GM12865 (cell line): Measurements from ENCODE around the gene BCO1.

ENCODE experiments used
- DNase-seq: peaks from one replicate; pipeline ENCODE4 v3.0.0; 2010; ENCODE audit warnings: low read depth
- H3K4me3 ChIP-seq: 2 replicates; pipeline ENCODE4 v1.5.1; 2011; ENCODE audit warnings: mild to moderate bottlenecking, low read depth, low read length, control low read depth
- TF ChIP-seq, protein P1 (sequence below): IDR thresholded peaks from 2 replicates; pipeline ENCODE4 v1.5.1; 2011; ENCODE audit warnings: low read length, control low read depth, low read depth, inconsistent platforms; ENCODE audit not compliant: insufficient read depth; ENCODE audit errors: missing control alignments

BCO1 gene

DNA sequence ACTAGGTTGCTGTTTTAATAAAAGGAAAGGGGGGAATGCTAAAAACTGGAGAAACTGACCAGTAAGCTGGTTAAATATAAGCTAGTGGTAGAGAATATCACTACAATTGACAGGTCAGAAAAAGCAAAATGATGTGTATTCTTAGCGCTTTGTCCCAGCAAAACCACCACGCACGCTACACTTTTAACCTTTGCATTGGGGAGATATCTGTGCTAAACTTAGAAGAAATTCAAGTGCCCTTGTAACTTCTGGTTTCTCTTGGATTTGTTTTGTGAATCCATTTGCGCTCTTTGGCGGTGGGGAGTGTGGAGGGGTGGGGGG lies 77.6 kb downstream of the BCO1 start:
- H3K4me3 ChIP-seq, result peak overlapping the region; percentile 100
- DNase-seq, result no peak
- TF ChIP-seq, protein P1, sequence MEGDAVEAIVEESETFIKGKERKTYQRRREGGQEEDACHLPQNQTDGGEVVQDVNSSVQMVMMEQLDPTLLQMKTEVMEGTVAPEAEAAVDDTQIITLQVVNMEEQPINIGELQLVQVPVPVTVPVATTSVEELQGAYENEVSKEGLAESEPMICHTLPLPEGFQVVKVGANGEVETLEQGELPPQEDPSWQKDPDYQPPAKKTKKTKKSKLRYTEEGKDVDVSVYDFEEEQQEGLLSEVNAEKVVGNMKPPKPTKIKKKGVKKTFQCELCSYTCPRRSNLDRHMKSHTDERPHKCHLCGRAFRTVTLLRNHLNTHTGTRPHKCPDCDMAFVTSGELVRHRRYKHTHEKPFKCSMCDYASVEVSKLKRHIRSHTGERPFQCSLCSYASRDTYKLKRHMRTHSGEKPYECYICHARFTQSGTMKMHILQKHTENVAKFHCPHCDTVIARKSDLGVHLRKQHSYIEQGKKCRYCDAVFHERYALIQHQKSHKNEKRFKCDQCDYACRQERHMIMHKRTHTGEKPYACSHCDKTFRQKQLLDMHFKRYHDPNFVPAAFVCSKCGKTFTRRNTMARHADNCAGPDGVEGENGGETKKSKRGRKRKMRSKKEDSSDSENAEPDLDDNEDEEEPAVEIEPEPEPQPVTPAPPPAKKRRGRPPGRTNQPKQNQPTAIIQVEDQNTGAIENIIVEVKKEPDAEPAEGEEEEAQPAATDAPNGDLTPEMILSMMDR, result no peak

DNA sequence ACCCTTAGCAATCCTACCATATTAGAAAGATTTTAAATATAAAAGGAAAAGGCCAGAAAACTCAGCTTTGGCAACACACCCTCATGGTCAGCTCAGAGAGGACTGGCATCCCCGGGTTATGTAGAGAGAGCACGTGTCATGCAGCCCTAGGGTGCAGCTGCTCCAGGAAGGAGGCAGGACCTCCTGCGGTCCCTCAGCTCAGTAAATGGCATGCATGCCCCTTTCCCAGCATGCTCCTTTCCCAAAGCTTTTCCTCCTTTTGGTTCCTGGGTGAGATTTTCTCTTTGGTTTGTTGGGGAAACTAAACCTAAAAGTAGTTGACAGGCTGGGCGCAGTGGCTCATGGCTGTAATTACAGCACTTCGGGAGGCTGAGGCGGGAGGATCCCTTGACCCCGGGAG lies 80.2 kb downstream of the BCO1 start:
- no peak overlapping the region for H3K4me3 ChIP-seq
- TF ChIP-seq, protein P1, result no peak
- DNase-seq, result no peak

DNA sequence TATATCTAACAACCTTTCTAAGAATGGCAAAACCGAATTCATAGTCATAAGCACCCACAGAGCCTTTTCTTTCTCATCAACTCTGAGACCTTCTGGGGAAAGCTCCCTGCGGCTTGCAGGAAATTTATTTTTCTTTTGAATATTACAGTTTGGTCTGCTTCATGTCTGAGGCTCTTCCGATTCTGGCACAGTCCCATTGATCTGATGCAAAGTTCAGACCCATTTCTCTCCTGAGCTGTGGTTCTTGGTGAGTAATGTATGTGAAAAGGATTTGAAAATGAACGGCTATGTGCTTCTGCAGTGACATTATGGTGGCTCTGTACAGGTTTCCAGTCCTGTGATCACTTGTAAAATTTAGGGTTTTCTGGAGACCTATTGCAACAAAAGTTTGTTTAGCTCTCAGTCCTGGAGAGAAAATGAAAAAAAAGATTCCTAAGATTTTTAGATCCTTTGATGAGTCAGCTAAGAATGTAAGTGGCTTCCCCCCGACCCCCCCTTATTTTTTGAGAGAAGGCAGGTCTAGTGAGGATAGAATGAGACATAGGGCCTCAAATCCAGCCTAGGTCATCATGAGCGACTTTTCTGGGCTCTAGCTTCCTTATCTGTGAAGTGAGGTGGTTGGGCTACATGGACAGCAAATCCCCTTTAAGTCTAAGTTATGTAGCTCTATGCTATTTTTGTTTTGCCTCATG lies 80.9 kb downstream of the BCO1 start:
- TF ChIP-seq, protein P1, result no peak
- no peak for DNase-seq
- no peak overlapping the region for H3K4me3 ChIP-seq

DNA sequence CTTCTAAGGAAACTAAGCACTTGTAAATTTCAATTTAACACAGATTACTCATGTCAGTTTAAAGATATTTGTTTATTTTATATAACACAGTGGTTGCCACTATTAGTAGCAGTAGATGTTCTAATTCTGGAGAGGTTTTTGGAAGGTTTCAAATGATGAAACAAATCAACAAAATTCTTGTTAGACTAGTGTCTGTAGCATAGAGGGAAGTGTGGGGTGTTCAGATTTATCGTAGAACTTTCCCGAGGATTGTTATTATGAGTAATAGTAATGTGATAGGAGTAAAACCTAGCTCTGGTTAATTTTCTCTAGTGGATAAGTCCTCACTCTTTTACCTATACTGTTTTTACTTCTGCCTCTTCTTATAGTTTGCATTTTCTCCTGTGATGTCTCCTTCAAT lies 82.5 kb downstream of the BCO1 start:
- TF ChIP-seq, protein P1, result no peak
- no peak for DNase-seq
- H3K4me3 ChIP-seq, result no peak overlapping the region

DNA sequence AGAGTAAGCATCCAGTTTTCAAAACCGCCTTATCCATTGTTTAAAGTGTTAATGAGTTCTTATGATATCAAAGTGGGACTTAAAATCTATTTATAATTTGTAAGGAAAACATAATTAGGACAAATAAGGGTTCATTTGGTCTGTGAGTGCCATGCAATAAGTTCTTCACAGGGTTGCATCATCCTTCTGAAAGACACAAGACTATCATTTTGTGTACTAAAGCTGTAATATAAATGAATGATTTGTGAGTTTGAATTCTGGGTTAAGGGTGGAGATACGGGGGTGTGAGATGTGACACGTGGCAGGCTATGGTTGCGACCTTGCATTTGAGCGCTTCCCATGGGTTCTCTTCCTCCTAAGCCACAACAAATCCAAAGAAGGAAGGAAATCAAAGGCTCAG lies 83.0 kb downstream of the BCO1 start:
- no peak overlapping the region for H3K4me3 ChIP-seq
- DNase-seq, result no peak
- TF ChIP-seq, protein P1, result no peak

DNA sequence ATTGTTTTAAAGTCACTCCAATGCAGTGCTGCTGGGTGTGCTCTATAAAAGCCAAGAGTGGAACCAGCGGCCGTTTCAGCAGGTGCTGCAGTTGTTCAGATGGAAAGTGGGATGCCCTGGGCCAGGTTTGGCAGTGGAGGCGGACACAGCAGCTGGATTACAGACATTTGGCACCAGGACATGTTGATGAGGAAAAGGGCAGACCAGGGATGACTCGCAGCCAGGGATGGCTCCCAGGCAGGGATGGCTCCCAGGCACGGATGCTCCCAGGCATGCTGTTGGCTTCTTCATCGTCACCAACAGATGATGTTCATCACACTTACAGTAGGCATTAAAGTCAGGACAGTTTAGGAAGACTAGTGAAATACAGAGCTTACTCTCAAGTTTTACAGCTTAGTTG lies 86.3 kb downstream of the BCO1 start:
- DNase-seq, result no peak
- TF ChIP-seq, protein P1, result no peak
- H3K4me3 ChIP-seq, result no peak overlapping the region

DNA sequence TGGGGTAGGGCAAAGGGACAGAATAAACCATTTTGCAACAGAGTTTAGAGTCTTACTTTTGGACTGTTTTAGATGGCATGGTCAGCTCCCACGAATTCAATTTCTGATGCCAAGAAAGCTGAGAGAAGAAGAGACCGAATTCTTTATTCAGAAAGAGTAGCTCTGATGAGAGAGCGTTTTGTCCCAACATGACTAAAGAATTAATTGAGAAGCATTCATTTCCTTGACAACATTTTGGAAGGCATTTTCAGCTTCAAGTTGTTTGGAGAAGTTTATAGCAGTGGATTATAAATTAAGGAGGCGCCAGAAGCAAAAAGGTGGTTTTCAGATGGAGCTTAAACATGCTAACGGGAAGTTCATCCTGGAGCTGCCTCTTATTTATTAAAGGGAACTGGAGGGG lies 88.5 kb downstream of the BCO1 start:
- H3K4me3 ChIP-seq, result no peak overlapping the region
- TF ChIP-seq, protein P1, result no peak
- DNase-seq, result no peak
